GM18867 (cell line): ENCODE measurements around the gene SPEN.
"Not testable (repeated sequence)": the region's sequence is repeated elsewhere in the genome, so short reads cannot be mapped to it uniquely, and the experiment has no call there.

ENCODE experiments used
- ATAC-seq: cut with Tn5 transposase; IDR thresholded peaks from one replicate; pipeline ENCODE4 v1.9.1; 2021; ENCODE audit warnings: mild to moderate bottlenecking, moderate library complexity; ENCODE audit not compliant: unreplicated experiment

SPEN gene

DNA sequence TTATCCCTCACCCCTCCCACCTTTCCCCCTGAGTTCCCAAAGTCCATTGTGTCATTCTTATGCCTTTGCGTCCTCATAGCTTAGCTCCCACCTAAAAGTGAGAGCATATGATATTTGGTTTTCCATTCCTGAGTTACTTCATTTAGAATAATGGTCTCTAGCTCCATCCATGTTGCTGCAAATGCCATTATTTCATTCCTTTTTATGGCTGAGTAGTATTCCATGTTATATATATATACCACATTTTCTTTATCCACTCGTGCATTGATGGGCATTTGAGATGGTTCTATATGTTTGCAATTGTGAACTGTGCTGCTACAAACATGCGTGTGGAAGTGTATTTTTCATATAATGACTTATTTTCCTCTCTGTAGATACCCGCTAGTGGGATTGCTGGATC is 130.4 kb downstream of the SPEN start:
- ATAC-seq, result not testable (repeated sequence)

DNA sequence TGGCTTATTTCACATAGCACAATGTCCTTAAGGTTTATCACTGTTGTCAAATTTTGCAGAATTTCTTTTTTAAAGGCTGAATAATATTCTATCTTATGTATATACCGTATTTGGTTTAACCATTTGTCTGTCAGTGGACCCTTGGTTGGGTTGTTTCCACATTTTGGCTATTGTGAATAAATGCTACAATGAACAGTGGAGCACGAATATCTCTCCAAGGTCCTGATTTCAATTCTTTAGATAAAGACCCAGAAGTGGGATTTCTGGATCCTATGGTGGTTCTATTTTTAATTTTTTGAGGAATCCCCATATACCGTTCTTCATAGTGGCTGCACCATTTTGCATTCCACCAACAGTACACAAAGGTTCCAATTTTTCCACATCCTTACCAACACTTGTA is 134.2 kb downstream of the SPEN start:
- no peak for ATAC-seq

DNA sequence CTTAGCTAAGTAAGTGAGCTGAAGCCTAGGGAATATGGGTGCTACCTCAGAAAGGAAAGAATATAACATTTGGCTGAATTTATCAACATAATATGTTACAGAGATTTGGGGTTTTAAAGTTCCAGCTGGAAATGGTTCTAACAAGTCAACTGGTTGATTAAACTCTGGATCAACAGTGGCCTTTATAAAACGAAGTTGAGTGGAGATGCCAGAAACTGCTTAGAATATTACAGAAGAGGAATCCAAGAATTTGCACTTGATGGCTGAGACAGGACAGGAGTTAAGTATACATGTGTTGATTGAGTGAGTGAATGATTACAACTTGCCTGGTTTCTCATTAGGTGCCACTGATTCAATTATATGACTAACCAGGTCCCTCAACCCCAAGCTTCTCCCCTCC is 135.8 kb downstream of the SPEN start:
- ATAC-seq, result no peak

DNA sequence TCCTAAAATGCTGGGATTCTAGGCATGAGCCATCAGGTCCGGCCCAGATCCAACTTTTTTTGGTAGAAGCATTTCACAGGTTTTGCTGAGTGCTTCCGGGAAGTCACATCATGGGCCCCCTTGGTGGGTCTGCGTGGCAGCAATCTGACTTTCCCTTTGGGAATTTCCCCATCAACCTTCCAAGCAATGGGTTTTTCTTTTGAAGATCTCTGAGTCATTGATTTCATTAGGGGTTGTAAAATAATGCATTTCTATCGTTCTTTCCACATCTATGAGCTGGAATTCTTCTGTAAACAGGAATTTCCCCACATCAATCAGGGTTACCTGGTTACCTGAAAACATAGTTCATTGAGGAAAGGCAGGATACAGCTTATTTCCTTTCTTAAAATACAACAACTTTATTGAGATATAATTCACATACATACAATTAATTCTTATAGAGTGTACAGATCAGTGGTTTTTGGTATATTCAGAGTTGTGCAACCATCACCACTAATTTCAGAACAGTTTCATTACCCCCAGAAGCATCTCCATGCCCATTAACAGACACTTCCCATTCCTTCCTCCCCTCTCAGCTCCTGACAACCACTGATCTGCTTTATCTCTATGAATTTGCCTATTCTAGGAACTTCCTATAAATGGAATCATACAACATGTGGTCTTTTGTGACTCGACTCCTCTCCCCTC is 138.2 kb downstream of the SPEN start:
- ATAC-seq, result no peak

DNA sequence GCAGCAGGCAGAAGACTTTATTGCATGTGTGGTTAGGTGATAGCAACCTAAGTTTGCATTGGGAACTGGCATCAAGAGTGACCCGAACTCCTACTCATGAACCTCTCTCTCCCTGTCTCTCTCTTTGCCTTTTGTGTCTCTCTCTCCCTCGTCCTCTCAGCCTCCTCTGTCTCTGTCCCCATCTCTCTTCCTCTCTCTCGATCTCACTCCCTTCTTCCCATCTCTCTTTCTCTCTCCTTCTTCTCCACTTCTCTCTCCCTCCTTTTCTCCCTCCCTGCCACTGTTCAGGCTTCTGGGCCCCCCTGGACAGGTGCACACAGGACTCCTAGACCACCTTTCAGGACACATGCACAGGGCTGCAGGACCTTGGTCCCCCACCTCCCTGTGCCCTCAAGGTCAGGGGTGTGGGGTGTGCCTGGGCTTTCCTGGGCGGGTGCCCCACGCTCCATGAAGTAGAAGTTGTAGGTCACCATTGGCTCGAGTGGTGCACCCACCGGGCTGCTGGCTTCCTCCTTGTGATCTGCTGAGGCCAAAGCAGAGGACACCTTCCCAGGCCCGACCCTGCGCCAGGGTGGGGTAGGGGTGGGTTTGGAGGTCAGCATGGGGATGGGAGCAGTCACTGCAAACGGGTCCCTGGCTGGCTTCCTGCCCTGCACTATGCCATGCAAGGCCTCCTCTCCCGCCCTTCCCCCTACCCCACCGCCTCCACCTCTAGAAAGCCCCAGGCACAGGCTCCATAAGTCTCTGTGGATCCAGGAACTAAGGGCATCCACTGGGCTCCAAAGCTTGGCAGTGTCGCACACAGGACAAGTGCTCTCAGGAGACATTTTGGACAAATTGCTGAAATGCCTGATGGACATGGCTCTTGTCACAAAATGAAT is 141.6 kb downstream of the SPEN start:
- no peak for ATAC-seq

DNA sequence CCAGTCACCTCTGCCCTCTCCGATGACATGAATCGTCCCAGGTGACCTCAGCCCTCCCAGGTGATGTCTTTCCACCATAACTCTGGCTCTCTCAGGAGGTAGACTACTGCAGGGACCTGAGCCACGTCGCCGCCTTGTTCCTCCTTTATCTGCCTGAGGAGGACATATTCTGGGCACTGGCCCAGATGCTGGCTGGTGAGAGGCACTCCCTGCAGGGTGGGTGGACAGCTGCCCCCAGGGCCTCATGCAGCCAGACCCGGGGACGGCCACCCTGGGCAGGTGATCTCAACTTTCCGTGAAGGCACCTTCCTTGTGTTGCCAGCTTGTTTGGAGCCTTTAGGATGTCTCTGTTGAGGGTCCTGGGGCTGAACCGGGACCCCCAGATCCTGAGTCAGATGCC is 142.3 kb downstream of the SPEN start:
- ATAC-seq, result no peak
